ENCODE data around the gene RHOBTB1.
A peak's percentile ranks its signal among the peaks of the same experiment; 100 is the strongest.

Gene RHOBTB1

DNA sequence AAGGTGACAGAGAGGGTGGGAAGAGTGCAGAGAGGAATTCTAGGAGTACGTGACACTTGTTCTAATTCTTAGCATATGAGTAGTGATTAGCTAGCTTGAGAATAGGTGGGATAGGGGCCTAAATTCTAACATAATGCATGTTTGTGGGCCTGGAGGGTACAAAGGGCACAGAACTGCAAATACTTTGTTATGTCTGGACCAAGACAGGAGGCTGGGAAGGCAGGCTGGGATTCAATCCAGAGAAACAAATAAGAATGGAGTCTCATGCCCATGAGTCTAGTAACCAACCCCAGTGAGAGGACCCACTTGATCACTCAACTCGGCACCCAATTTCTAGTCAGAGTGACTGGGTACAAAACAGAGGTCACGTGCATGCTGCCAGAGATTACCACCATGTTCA, 40.9 kb downstream of the RHOBTB1 start:
- DNase-seq, result no peak

DNA sequence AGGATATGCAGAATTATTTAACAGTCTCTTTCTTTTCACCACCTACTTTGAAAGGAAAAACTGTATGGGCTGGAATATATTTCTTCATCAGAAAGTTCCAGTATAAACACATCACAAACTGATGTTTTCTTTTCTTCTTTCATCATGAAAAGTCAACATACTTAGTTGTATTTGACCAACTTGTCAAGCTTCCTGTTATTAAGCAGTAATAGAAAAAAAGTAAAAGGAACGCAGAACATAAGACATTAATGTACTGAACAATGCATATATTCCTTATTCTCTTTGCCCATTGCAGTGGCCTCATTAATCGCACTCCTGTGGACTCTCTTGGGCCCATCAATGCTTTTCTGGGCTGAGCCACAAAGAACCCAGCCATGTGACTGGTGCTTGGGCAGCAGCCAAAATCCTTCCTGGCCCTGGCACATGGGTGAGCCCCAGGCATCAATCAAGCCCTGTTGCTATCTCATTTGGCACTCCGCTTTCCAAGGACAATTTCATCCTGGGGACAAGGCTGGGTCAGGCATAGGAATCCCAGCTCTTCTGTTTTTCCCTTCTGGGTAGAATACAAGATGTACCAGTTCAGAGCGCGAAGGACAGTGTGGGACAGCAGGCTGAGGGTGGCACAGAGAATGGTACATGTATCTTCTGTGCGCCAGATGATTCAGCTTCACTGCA, 42.3 kb downstream of the RHOBTB1 start:
- DNase-seq, result no peak

DNA sequence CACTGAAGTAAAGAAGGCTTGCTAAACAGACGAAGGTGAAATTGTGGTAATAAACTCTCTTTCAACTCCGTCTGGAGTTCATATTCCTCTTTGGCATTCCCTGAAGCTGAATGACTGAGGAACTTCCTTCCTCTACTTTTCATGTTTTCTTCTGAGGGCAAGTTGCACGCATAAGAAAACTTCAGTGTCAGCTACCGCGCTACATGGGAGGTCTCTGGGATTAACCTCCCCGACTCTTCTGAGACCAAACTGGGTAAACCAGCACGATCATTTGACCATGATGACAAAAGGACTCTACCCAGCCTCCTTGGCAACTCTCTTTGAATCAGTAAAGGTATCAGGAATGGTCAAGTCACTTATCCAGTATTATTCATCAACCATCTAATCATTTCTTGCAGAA, 44.7 kb downstream of the RHOBTB1 start:
- no peak for DNase-seq

DNA sequence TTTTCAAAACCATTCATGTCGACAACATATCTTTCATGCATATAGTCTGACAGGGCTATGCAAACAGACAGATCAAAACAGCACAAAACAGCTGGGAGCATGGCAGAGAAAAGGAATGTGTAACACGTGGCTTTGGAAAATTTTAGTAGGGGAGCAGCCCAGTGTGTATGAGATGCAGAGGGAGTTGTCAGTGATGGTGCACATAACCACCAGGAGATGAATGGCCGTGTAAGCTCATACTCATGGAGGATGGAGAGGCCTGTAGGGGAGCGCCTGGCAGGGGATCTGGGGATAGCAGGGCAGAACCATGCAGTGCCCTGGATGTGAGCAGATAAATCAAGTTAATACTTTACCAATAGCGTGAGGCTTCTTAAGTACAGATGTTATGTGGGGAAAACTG, 45.7 kb downstream of the RHOBTB1 start:
- DNase-seq, result no peak

DNA sequence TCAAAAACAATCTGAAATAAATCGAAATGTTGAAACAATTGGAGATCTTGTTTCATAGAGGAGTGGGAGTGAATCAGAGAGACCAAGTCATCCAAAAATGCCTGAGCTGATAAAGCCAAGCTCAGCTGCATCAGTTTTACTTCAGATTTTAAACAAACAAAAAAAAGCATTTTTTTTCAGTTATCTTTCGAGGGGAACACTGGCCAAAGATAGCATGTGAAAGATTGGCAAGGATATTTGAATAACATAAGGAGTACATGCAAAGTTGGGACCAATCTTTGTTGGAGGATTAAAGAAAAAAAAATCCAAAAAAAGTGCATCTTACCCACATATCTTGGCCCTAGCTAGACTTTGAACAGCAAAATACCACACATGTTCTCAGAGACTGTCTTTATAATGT, 47.2 kb downstream of the RHOBTB1 start:
- no peak for DNase-seq

DNA sequence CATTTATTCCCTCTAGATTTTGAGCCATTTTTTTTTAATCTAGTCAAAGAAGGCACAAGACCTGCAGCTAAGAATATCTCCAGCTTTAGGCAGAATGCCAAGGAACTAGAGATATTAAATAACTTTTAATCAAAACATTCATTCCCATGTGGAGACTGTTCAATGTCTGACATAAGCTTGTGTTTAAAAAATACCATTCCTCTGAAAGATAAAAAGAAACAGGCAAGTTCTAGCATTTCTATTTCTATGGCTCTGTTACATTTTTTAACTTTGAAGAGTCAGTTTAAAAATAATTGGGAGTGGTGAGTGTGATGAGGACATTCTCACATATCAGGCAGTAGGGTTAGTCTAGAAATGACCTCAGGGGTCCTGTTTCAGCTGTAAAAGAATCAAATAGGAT, 48.0 kb downstream of the RHOBTB1 start:
- no peak for DNase-seq

DNA sequence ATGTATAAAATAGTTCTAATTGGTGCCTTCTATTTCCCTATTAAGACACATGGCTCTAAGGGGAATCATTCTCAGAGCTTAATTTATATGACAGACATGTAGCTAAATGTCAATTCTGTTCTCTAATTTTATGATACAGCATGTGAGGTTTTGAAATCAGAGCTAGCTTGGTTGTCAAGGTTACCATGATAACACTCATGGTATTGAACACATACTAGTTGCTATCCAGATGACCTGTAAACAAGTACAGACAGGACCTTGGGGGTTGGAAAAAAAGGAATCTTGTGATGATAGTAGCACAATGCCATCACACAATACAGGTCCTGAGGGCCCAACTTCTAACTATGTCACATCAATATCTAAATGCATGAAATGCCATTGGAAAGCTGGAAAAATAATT, 49.2 kb downstream of the RHOBTB1 start:
- no peak for DNase-seq

DNA sequence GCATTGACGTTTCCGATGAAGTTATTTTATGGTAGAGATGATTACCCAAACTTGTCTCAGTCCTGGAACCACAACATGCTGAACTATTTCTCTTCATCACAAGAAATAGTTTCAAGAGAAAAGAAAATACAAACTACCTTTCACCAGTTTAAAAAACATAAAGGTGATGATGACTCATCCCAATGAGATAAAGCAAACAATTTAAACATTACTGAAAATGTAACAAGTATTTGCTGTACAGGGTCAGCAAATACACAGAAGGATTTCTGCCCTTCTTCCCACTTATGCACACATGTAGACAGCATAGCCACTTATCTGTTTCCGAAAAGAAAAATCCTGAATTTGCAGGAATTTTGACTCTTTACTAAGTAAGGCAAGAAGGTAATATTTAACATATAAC, 50.8 kb downstream of the RHOBTB1 start:
- DNase-seq, result no peak

DNA sequence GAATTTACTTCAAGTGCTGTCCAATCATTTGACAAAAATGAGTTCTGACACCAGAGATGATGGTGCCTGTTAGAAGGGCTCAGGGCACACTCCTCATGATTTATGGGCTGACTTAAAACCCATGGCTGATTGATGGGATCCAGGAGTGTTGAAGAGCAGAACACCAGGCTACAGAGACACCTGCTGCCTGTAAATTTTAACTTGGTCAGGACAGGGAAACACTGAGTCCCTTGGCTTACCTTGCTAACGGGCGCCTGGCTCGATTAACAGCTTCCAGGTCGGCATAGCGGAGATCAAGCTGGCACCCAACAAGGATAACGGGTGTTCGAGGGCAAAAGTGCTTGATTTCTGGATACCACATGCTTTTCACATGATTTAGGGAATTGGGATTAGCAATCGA, 51.4 kb downstream of the RHOBTB1 start:
- DNase-seq, result no peak

DNA sequence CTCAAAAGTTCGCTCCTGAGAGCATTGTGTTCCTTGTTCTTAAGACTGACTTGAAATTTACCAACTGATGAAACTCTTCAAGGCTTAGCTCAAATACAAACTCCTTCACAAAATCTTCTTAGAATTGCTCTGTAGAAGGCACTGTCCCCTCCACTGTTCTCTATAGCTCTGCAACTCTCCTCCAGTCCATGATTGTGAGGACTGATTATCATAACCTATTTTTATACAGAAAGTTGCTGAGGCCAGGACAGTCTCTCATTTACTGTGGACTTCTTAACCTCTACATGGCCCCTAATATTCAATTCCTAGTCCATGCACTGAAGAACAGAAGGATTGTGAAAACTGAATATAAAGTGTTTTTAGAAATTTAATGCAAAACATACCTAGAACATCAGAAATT, 53.2 kb downstream of the RHOBTB1 start:
- DNase-seq, result no peak

DNA sequence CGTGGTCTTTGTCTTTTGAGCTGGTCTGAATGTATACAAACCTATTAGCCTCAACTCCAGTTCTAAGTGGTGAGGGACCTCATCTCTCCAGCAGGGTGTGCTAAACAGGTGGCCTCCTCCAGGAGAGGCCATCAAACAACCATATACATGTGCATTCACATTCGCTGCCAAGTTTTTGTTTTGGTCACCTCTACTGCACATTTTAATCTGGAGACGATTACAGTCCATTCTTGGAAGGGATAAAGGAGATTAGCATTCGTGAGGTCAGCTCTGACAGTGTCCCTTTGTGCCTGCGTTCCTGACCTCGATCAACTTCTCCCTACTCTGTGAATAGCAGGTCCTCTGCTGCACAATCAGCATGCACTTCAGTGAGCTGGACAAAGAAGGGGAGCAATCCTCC, 60.8 kb downstream of the RHOBTB1 start:
- DNase-seq, result no peak

DNA sequence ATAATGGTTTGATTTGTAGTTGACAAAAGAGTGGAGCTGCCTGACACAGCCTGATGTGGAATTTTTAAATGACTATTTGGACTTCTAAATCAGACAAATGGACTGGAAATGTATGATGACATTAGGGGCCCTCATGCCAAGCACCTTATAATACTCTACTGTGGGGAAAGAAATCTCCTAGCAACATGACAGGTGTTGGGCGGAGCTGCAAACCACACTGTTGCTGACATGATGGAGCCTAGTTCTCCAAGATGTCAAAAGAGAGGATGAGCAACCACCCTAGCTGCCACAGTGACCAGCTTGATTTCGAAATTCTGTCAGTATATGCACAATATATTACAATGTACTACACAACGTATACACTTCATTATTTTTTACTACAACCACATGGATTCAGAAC, 65.8 kb downstream of the RHOBTB1 start:
- DNase-seq, result no peak

DNA sequence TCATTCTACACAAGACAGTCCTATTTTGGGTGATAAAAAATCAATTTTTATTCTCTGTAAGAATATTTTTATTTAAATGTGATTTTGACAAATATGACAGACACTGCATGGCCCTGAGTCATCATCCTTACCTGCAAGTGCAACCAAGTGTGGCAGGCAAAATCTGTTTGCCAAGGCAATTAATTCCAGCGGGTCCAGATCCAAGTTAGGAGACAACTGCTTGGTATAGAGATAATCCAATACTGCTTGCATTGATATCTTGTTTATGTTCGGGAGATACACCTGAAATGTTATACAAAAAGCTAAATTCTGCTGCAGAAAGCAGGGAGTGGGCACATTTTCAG, 66.2 kb downstream of the RHOBTB1 start:
- no peak for DNase-seq

DNA sequence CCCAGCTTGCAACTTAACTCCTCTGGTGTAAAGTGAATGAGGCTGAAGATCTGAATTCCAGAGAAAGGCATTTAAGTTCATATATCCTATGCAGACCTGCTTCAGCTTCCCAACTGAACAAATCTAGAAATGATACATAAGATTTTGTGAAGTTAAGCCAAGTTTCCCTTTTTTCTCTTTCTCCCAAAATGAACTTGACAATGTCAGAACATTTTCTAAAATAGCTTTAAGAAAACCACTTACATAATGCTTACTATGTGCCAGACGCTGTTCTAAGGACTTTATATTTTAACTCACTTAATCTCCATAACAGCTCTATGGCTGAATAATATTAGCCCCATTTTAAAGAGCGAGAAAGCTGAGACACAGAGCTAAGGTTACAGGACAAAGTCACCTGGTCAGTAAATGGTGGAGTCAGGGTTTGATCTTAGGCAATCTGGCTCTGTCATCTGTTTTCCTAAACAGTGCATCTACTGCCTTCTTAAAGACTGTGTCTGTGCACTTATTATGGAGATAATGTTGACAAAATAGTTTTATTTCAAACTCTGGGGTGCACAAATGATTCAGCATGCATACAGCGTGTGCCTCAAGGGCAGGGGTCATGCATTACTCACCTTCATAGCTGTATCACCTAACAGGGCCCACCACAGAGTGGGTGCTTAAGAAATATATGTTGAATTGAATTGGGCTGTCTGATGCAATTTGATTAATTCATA, 66.8 kb downstream of the RHOBTB1 start:
- no peak for DNase-seq

DNA sequence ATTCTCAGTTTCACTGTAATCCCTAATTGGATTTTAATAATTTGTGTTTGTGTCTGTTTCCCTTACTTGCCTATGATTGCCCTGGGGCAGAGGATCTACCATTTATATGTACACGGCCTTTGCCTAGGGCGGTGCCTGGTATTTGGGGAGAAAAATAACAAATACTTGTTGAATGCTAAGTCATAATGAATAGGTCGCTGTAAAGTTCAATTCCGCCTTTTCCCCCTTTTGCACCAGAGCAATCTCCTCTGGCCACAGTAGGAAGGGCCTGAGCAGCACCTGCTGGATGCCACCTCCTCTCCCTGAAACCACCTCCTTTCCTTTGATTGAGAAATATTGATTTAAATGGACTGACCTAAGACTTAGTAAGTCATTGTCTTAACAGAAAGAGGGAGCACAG, 70.2 kb downstream of the RHOBTB1 start:
- DNase-seq, result no peak

DNA sequence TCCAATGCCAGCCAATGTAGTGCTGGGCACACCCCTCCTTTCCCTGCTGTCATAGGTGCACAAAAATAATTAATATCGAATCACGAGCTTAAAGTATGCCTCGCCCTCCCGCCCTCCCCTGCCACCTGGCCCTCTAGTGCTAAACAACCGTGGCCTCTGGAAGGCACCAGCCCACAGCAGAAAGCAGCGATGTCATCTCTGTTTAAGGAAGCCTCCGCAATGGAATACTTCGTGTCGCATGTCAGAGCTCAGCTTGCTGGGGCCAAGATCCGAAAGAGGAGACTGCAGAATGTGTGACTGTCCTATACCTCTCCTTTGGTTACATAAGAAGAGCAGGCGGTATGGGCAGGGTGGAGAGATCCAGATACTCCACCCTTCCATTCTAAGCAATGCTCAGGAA, 71.5 kb downstream of the RHOBTB1 start:
- no peak for DNase-seq

DNA sequence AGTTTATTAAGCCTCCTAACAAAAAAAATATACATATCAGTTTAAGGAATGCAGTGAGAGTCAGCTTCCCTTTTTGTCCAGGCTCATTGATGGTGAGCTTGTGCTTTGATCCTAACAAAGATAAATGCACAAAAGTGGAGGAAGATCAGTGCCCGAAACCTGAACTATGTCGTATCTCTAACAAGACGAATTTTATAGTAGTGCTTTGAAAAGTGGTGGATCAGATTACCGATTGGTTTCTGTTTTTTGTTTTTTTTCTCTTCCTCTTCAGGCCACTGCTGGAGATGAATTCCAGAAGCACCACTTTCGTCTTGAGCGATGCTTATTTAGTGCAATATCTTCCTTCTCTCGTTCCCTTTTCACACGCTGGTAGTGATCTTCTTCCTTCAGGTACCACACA, 72.8 kb downstream of the RHOBTB1 start:
- no peak for DNase-seq

DNA sequence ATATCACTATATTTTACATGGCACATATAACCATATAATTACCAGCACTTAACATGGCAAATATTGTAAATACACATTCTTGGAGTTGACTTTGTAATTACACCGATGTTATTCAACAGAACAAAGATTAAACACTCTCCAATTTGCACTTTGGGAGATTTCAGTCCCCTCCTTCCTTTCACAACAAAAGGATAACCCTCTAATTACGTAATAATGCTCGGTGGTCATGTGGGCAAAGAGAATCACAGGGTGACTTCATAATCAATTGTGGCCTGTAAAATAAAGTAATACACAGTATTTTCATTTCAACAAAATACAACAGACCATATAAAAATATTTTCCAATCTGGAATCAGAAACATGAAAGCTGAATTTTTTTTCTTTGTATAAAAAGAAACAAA, 73.2 kb downstream of the RHOBTB1 start:
- peak; percentile 40 for DNase-seq

DNA sequence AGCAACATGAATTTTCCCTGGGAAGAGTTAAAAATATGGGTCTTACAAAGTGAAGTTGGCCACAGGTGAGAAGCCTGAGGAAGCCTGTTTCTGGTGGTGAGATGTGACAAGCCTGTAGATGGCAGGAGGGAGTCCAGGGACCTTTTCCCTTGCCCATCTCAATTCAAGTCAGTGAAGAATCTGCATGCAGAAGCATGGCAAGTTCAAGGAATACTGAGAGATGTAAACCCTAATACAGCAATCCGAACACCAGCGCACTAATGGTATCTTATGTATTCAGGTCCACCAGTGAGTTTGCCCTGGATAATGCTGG, 73.6 kb downstream of the RHOBTB1 start:
- no peak for DNase-seq

DNA sequence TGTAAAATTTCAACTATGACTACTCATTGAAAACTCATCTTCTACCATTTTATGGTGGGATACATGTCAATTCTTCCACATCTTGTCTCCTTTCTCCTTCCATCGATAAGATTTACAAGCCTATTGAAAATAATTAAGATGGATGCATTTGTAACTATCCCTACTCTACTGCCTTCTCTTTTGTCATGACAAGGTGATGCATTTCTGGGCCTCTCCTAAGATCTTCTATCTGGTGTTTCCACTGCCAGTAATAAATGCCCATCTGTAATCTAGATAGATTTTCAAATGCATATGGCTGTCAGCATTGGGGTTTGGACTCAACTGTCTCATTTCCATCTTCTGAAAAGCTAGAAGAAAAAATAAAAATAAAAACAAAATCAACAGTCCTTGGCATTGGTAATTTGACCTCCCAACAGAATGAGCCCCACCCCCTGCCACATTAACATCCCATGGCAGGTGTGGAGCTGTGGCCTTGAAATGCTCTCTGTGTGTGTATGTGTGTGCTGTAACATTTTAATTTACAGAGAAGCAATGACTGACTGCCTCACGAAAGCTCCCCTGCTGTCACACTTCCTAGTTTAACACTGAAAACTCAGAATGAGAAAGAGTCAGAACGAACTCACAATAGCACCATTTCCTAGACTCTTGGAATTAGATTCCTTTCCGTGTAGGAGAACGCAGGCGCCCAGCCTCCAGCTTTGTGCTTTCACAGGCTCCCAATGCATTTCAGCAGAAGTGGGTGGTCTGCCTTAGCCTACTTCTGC, 74.2 kb downstream of the RHOBTB1 start:
- no peak for DNase-seq

DNA sequence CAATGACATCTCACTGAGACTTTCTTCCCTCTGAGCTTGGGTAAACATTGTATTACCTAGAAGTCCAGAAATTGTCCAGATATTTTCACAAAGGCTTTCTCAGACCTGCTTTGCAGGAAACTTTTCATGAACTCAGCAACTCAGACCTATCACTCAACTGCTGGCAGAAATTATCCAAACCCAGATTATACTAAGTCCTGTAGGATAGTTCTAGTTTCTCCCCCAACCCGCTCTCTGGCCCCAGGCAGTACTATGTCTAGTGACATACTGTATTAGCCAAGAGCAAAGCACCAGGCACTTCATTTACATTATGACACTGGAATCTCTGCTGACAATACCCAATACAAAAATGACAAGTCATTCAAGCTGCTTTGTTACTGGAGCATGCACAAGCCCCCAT, 75.0 kb downstream of the RHOBTB1 start:
- no peak for DNase-seq

DNA sequence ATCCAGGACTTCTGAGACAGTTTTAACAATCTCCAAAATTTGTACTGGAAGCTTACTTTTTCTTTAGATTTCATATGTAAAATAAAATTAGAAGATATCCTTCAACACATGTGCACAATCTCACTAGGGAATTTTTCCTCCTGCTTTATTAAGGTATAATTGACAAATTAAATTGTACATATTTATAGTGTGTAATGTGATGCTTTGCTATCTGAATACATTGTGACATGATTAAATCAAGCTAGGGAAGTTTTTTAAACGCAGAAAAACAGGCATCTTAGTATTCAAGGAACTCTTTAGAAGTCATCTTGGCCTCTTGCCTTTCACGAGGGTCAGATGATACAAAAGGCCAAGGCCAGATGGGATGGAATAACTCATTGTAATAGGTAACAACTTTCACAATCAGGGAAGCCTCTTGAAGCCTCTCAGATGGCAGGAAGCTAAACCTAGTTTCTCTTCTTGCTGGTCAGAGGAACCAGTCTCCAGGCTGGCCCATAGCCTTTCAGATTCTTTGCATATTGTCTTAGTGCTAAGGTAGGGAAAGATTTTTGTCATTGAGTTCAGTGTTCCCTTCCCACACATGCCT, 78.7 kb downstream of the RHOBTB1 start:
- no peak for DNase-seq

DNA sequence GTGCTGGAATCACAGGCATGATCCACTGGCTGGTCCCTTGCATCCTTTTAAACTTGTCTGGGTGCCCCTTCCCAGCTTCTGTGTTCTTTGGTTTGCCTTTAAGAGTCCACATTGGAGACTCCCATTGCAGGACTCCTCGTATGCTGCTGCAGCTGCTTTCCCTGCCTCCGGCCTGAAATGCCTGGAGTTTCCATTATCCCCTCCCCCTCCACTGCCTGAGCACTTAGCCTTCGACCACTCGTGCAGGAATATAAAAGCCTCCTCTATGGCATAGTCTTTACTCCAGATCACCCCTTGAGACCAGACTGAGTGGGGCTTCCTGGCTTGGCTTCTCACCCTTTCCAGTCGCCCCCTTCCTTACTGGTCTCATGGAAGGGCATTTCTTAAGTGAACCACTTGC, 80.2 kb downstream of the RHOBTB1 start:
- no peak for DNase-seq

DNA sequence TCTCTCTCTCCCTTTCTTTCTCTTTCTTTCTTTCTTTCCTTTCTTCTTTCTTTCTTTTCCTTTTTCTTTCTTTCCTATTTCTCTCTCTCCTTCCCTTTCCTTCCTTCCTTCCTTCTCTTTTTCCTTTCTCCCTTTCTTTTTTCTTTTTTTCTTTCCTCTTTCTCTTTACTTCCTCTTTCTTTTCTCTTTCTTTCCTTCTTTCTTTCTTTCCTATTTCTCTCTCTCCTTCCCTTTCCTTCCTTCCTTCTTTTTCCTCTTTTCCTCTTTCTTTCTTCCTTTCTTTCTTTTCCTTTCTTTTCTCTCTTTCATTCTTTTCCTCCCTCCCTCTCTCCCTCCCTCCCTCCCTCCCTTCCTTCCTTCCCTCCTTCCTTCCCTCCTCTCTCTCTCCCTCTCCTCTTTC, 81.5 kb downstream of the RHOBTB1 start:
- DNase-seq, result no peak

Data from NCI-H2081 treated with DMSO at 0.1 percent for 48 hours (cell line).